Ramos (cell line): ENCODE data around the gene SLC6A6.
"Not testable (repeated sequence)": the region's sequence is repeated elsewhere in the genome, so short reads cannot be mapped to it uniquely, and the experiment has no call there.

Experiments
- in situ Hi-C: fragments of 300-500 bp; cut with MboI; formaldehyde crosslinking; loops from one replicate; pipeline ENCODE4 v1.14.3; 2022; ENCODE audit warnings: low sequenced_read_pairs; ENCODE audit not compliant: unreplicated experiment

Gene SLC6A6

DNA sequence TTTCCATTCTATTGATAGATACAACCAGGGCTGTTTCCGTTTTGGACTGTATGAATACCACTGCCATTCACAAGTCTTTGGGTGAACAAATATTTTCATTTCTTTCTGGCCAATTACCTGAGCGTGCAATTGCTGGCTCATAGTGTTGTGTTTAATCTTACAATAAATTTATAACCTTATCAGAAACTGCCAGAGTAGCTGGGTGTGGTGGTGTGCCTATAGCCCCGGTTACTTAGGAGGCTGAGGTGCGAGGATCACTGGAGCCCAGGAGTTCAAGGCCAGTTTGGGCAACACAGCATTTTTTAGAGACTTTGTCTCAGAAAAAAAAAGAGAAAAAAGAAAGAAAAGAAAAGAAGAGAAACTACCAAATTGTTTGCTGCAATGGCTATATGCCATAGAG is 5.4 kb upstream of the SLC6A6 start:
- in situ Hi-C loops: no loop called here

- in situ Hi-C loops: no loop called here
These were observed 4.9 kb upstream of the SLC6A6 start for GRCh38 chr3:14397531-14397930.

DNA sequence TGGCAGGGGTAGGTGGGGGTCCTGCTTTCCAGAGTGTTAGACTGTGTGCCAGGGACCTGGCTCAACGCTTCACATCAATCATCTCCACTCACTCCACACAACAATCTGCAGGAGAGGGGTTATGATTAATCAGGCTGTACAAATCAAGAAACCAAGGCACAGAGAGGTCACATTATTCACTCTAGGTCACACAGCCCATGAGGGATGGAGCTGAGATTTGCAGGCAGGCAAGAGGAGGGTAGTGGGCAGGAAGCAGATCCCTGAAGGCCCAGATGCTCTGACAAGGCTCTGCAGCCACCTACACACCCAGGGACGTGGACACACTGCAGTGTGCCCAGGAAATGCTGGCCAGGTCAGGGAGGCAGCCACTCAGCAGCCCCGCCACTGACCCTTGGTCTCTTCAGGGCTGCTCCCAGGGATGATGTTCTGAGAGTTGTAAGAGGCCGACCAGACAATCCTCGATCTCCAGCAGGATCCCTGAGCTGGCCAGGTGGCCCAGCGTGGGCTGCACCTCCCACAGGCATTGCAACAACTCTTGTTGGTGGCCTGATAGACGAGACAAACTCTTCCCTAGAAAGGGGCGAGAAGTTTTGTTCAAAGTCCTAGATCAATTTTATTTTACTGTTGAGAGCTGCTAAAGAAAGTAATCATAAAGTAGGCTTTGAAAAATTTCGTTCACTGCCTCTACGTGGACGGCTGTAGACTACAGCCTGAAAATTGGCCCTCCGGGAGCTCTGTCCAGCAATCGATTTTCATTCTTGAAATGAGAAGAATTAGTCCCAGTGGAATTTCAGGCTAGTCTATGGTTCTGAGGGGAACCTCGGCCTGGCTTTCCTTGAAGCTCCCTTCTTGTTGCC is 4.2 kb upstream of the SLC6A6 start:
- in situ Hi-C loops: no loop called here

- in situ Hi-C loops: no loop called here
These were observed 3.7 kb upstream of the SLC6A6 start for GRCh38 chr3:14398797-14399106.

DNA sequence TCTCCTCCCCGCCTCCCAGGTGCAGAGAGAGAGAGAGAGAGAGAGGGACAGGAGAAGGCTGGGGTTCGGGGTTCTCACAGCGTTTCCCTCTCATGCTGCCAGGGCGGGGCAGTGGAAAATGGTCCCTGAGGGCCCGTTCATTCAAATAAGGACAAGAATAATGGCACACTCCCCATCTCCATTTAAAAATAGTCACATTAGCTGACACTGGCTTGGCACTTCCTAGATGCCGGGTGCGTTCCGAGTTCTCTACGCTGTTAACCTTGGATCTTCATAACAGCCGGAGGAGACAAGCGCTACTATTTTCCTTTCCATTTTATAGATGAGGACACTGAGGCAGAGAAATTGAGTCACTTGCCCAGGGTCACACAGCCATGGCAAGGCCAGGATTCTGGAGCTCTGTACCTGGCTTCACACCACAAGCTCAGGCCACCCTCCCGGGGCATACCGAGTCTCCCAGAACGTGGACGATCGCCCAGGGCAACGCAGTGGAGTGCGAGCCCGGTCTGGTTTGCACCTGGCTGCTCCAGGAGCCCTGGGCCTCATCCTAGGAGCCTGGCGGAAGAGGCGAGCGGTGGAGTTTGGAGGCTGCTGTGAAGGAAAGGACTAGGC is 608 bp upstream of the SLC6A6 start:
- in situ Hi-C loops: no loop called here

- in situ Hi-C loops: no loop called here
These were observed 1.3 kb downstream of the SLC6A6 start for GRCh38 chr3:14403619-14404155.

- in situ Hi-C loops: no loop called here
These were observed 1.8 kb downstream of the SLC6A6 start for GRCh38 chr3:14404186-14404585.

GRCh38 chr3:14404631-14405359 is 2.4 kb downstream of the SLC6A6 start:
- in situ Hi-C loops: no loop called here

- in situ Hi-C loops: no loop called here
These were observed 3.2 kb downstream of the SLC6A6 start for GRCh38 chr3:14405360-14406238.

GRCh38 chr3:14406336-14406735 is 3.9 kb downstream of the SLC6A6 start:
- in situ Hi-C loops: no loop called here

- in situ Hi-C loops: no loop called here
These were observed 4.4 kb downstream of the SLC6A6 start for GRCh38 chr3:14406766-14407165.

DNA sequence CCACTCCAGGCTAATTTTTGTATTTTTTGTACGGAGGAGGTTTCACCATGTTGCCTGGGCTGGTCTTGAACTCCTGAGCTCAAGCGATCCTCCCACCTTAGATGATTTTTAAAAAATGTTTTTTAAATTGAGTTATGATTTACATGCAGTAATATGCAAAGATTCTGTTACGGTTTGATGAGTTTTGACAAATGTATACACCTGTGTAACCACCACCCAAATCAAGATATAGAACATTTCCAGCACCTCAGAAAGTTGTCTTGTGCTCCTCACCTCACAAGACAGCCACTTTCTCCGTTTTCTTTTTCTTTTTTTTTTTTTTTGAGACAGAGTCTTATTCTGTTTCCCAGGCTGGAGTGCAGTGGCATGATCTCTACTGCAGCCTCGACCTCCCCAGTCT is 4.8 kb downstream of the SLC6A6 start:
- in situ Hi-C loops: no loop called here

GRCh38 chr3:14409779-14410063 is 7.3 kb downstream of the SLC6A6 start:
- in situ Hi-C loops: not testable (repeated sequence)

GRCh38 chr3:14410106-14410502 is 7.7 kb downstream of the SLC6A6 start:
- in situ Hi-C loops: no loop called here

DNA sequence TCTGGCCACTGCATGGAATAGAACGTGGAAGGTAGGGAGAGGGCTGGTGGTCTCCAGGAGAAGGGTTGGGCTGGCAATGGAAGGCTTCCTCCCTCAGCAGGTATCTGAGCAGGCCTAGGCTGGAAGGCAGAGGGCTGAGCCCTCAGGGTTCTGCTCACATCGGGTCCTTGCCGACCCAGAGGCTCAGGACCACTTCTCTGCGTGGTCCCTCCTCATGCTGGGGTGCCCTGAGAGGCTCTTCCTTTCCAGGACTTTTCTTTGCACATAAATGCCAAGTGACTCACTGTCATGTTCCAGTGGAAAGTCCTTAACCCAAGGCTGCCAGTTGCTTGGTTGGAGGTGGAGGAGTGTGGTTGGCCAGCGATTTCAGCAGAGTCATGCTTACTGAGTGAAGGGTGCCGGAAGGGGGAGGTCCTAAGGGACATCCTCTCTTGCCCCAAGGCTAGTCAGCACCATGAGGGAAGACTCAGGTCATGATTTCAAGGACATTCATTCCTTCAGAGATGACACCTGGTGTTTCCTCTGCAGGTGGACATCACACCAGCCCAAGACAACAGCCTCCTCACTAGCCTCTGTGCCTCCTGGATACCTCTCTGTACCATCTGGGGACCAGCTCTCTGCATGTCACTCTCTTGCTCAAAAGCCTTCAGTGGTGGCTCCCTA is 8.2 kb downstream of the SLC6A6 start:
- in situ Hi-C loops: no loop called here

DNA sequence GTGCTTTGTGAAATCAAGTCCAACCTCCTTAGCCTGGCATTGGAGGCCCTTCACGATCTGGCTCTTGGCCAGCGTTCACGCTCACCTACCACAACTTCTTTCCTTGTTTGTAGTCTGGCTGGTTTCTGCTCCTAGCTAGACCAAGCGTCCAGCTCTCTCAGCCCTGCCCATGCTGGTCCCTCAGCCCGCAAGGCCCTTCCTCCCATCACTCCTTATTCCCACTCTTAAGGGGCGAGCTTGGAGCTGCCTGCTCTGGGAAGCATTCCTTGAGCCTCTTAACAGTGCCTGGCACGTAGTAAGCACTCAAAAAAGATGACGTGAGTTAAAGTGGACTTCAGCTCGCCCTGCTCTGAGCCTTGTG is 8.7 kb downstream of the SLC6A6 start:
- in situ Hi-C loops: no loop called here

DNA sequence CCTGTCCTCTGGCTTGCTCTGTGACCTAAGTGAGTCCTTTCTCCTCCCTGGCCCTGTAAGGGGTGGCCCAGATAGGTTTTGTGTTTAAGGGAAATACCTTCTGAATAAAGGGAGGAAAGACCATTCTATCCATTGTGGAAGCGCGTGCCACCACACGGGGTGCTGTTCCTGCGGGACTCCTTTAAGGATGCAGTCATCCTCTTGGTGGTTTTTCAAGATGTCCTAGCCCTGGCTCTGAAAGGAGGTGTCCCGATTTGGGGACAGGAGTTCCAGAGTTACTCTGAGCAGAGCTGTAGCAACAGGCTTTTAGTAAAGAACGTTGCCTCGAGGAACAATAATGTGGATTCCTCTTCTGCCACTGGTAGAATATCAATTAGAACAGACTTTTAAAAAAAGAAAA is 9.6 kb downstream of the SLC6A6 start:
- in situ Hi-C loops: no loop called here

DNA sequence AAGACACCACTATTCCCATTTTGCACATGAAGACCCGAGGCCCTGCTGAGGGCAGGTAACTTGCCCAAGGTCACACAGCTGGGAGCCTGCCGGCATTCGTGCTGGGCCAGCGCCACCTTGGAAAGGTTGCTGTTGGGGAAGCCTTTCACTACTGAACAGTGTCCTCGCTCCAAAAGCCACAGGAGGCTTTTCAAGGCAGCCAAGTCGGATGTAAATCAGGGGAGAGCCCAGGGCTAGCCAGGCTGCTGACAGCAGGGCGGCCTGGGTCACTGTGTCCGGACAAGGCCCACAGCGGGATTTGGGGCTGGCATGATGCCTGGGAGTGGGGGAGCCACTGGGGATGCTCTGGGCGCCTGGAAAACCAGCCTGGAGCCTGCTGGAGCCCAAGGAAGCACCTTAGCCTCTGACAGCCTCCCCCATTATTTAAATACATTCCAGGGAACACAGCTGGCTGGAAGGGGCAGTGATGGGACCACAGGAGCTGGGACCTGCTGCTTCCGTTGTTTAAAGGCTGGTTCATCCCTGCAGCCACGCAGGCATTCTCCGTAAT is 10.5 kb downstream of the SLC6A6 start:
- in situ Hi-C loops: no loop called here

DNA sequence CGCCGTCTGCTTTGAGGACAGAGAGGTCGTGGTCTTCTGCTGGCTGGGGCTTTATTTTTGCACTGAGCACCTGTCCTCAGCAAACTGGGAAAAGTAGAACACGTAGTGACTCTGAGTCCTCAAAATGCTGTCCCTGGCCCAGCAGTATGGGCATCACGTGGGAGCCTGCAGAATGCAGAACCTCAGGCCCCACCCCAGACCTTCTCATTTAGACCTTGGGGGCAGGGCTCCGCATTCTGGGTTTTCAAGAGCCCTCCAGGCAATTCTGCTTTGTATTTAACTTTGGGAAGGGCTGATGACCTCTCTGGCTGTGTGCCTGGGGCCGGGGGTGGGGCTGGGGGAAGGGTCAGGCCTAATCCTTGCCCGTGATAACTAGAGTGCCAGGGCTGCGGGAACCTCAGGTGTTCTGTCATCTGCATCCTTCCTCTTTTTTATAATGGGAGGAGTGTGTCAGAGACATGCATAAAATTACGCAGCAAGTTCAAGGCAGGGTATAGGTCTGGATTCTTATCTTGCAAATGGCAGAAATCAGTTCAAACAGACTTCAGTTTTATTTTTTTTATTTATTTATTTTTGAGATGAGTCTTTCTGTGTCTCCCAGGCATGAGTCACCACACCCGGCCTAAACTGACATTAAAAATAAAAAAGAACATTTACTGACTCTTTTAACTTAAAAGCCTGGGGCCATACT is 11.1 kb downstream of the SLC6A6 start:
- in situ Hi-C loops: no loop called here
